K562 (cell line): ENCODE data around the gene ANKRD13B. TPM values are rescaled to one million over a fixed set of nuclear protein-coding genes. Genes with fewer than 3 reads are reported as not detected.

ENCODE experiments used
- EGR1 ChIP-seq: fragments of 450-650 bp; conservative IDR thresholded peaks from 2 replicates; pipeline ENCODE4 v1.6.1; 2017; ENCODE audit warnings: mild to moderate bottlenecking
- GATAD2B ChIP-seq: fragments of 450-650 bp; IDR thresholded peaks from 2 replicates; pipeline ENCODE4 v1.6.1; 2017; ENCODE audit warnings: mild to moderate bottlenecking, borderline replicate concordance
- HCFC1 ChIP-seq: IDR thresholded peaks from 2 replicates; pipeline ENCODE4 v1.6.1; 2012; ENCODE audit warnings: low read depth, low read length, improper control_type of control experiment
- HDAC6 ChIP-seq: IDR thresholded peaks from 2 replicates; pipeline ENCODE4 v1.6.1; 2012; ENCODE audit warnings: low read depth, mild to moderate bottlenecking, control low read depth, inconsistent platforms, low read length, moderate library complexity
- MAZ ChIP-seq, 2 experiments: fragments of 450-650 bp in 1 of 2; sonication (generic) in 1 of 2; formaldehyde crosslinking; IDR thresholded peaks in 1 of 2; conservative IDR thresholded peaks in 1 of 2; 2 replicates each; pipeline versions ENCODE4 v1.4.0 to v1.5.0; 2020; ENCODE audit warnings: mild to moderate bottlenecking in 1 of 2, missing genetic modification reagents in 1 of 2
- MBD2 ChIP-seq: sonication (generic); IDR thresholded peaks from 2 replicates; pipeline ENCODE4 v1.6.1; 2016; ENCODE audit warnings: low read depth, borderline replicate concordance
- MIER1 ChIP-seq: fragments of 450-650 bp; IDR thresholded peaks from 2 replicates; pipeline ENCODE4 v1.6.1; 2016; ENCODE audit warnings: antibody characterized with exemption, mild to moderate bottlenecking, low read depth
- NFIC ChIP-seq: fragments of 450-650 bp; IDR thresholded peaks from 2 replicates; pipeline ENCODE4 v1.6.1; 2017; ENCODE audit warnings: mild to moderate bottlenecking, inconsistent platforms
- SAFB ChIP-seq: fragments of 200-400 bp; formaldehyde crosslinking; IDR thresholded peaks from 2 replicates; pipeline ENCODE4 v1.6.1; 2017; ENCODE audit warnings: low read depth, low read length, borderline replicate concordance
- SPI1 ChIP-seq: IDR thresholded peaks from 2 replicates; pipeline ENCODE4 v1.6.1; 2011; ENCODE audit warnings: low read depth, low read length, control low read depth, borderline replicate concordance
- ZNF311 ChIP-seq: fragments of 250-450 bp; sonication (Bioruptor Pico); IDR thresholded peaks from 2 replicates; pipeline ENCODE4 v1.4.0; 2020; ENCODE audit warnings: mild to moderate bottlenecking, moderate library complexity
- ZNF780A ChIP-seq: fragments of 250-450 bp; sonication (Bioruptor Pico); IDR thresholded peaks from 2 replicates; pipeline ENCODE4 v1.5.0; 2021; ENCODE audit warnings: mild to moderate bottlenecking
- polyA plus RNA-seq, 8 experiments: library from polyadenylated mRNA; depleted of rRNA in 4 of 8; stranded (reverse) in 5 of 8; unstranded in 3 of 8; fragments of >200 nt; fragmentation: Nextera tagmentation in 2 of 8; fragmentation: Illumina TruSeq in 1 of 8; extraction: Ambion mirVana in 2 of 8; extraction: Trizol in 1 of 8; gene quantifications; 2 replicates each; pipeline versions ENCODE4 v1.2.1 to v1.2.3, GENCODE V29; 2011 to 2014; ENCODE audit warnings: inconsistent platforms in 1 of 8, missing spikeins in 1 of 8
- total RNA-seq, 7 experiments: library from RNA; depleted of rRNA in 6 of 7; stranded (reverse); fragments of >200 nt in 6 of 7; fragmentation: Illumina TruSeq in 2 of 7; extraction: Trizol in 2 of 7; gene quantifications; 2 replicates each; pipeline versions ENCODE4 v1.2.1 to v1.2.3, GENCODE V29; 2011 to 2021; ENCODE audit warnings: low replicate concordance in 1 of 7
- TF ChIP-seq, protein P1 (sequence below): fragments of 250-450 bp; sonication (Bioruptor Pico); IDR thresholded peaks from 2 replicates; pipeline ENCODE4 v1.4.0; 2020; ENCODE audit warnings: mild to moderate bottlenecking
- TF ChIP-seq, protein P2 (sequence below), 2 experiments: fragments of 250-450 bp in 1 of 2; fragments of 450-650 bp in 1 of 2; sonication (Bioruptor Pico) in 1 of 2; IDR thresholded peaks; 2 replicates each; pipeline versions ENCODE4 v1.6.1 to v1.8.0; 2016 to 2021; ENCODE audit warnings: mild to moderate bottlenecking in 2 of 2, moderate library complexity in 2 of 2, missing compliant biosample characterization in 1 of 2, missing genetic modification characterization in 1 of 2
- TF ChIP-seq, protein P3 (sequence below): fragments of 450-650 bp; conservative IDR thresholded peaks from 2 replicates; pipeline ENCODE4 v1.6.1; 2016; ENCODE audit warnings: missing genetic modification characterization, low read depth, mild to moderate bottlenecking, control low read depth, missing compliant biosample characterization
- TF ChIP-seq, protein P4 (sequence below), 2 experiments: fragments of 450-650 bp in 1 of 2; sonication (generic) in 1 of 2; formaldehyde crosslinking in 1 of 2; IDR thresholded peaks in 1 of 2; conservative IDR thresholded peaks in 1 of 2; 2 replicates each; pipeline versions ENCODE4 v1.6.1 to v1.8.1; 2016 to 2023; ENCODE audit warnings: mild to moderate bottlenecking in 2 of 2, moderate library complexity in 2 of 2, inconsistent platforms in 1 of 2, missing genetic modification reagents in 1 of 2
- TF ChIP-seq, protein P5 (sequence below): fragments of 250-450 bp; sonication (Bioruptor Pico); IDR thresholded peaks from 2 replicates; pipeline ENCODE4 v1.9.0; 2021; ENCODE audit warnings: mild to moderate bottlenecking, inconsistent platforms
- TF ChIP-seq, protein P6 (sequence below): fragments of 200-800 bp; sonication (Bioruptor generic); IDR thresholded peaks from 2 replicates; pipeline ENCODE4 v1.6.1; 2017; ENCODE audit warnings: missing genetic modification characterization, missing compliant biosample characterization

The ANKRD13B gene
- total and polyA plus RNA-seq, 9 of the 15 experiments (the other 6 are each of a cell fraction or from before 2014, with no cell fraction given) = 0.15 to 28.1 (median 4.6) TPM

DNA sequence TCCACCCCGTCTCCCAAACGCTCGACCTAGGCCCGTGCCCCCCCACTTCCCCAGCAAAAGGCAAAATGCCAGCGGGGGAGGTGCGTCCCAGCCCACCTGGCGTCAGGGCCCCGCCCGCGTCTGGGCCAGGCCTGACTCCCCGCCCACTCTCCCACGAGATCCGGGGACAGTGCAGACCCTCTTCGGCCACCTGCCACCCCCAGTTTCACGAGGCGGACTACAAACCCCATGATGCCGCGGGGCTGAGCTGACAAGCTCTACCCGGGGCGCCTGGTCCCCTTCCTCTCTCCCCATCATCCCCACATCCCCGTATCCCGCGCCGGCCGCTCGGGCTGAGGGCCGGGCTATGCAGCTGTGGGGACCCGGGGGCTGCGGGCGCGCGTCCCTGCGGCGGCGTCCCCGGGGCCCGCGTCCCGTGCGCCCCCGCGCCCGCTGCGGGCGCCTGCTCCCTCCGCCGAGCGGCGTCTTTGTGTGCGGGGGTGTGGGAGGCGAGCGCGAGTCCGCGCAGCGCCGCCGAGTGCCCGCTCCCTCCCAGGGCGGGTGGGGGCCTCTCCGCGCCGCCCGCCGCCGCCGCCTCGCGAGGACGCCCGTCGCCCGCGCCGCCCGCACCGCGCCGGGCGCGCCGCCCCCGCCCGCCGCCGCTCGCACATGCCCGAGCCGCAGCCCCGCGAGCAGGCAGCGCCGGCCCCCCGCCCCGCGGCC lies at the start of gene ANKRD13B (continued):
- TF ChIP-seq, protein P1, sequence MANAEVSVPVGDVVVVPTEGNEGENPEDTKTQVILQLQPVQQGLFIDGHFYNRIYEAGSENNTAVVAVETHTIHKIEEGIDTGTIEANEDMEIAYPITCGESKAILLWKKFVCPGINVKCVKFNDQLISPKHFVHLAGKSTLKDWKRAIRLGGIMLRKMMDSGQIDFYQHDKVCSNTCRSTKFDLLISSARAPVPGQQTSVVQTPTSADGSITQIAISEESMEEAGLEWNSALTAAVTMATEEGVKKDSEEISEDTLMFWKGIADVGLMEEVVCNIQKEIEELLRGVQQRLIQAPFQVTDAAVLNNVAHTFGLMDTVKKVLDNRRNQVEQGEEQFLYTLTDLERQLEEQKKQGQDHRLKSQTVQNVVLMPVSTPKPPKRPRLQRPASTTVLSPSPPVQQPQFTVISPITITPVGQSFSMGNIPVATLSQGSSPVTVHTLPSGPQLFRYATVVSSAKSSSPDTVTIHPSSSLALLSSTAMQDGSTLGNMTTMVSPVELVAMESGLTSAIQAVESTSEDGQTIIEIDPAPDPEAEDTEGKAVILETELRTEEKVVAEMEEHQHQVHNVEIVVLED (CRISPR knock-in tag) = peak; percentile 46; the same call in 1 of the 2 replicates
- TF ChIP-seq, protein P2, sequence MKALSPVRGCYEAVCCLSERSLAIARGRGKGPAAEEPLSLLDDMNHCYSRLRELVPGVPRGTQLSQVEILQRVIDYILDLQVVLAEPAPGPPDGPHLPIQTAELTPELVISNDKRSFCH (CRISPR knock-in tag; IDR thresholded peaks at IDR 0.05) = no peak
- TF ChIP-seq, protein P2 (tag; IDR thresholded peaks at IDR 0.05) = no peak
- TF ChIP-seq HDAC6 (no peak), MBD2 (0 out of 2 replicates have a peak, but pooled peaks have one; percentile 24), GATAD2B (peak; percentile 60; the same call in 1 of the 2 replicates), SAFB (no peak), ZNF780A (CRISPR knock-in tag) (no peak), EGR1 (peak; percentile 60), NFIC (peak; percentile 69), MIER1 (no peak), ZNF311 (CRISPR knock-in tag) (no peak), SPI1 (no peak), HCFC1 (peak; percentile 80), MAZ (CRISPR knock-in tag; conservative IDR thresholded peaks at IDR 0.05 in 1 of 2, IDR thresholded peaks at IDR 0.05 in 1 of 2) (peak in 1 of 2 experiments; percentile 18; a peak in 1 of 4 replicates)
- TF ChIP-seq, protein P3, sequence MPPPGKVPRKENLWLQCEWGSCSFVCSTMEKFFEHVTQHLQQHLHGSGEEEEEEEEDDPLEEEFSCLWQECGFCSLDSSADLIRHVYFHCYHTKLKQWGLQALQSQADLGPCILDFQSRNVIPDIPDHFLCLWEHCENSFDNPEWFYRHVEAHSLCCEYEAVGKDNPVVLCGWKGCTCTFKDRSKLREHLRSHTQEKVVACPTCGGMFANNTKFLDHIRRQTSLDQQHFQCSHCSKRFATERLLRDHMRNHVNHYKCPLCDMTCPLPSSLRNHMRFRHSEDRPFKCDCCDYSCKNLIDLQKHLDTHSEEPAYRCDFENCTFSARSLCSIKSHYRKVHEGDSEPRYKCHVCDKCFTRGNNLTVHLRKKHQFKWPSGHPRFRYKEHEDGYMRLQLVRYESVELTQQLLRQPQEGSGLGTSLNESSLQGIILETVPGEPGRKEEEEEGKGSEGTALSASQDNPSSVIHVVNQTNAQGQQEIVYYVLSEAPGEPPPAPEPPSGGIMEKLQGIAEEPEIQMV (tag) = no peak
- TF ChIP-seq, protein P4, sequence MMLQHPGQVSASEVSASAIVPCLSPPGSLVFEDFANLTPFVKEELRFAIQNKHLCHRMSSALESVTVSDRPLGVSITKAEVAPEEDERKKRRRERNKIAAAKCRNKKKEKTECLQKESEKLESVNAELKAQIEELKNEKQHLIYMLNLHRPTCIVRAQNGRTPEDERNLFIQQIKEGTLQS (IDR thresholded peaks at IDR 0.05) = no peak
- TF ChIP-seq, protein P4 (CRISPR knock-in tag; conservative IDR thresholded peaks at IDR 0.05) = no peak
- TF ChIP-seq, protein P5, sequence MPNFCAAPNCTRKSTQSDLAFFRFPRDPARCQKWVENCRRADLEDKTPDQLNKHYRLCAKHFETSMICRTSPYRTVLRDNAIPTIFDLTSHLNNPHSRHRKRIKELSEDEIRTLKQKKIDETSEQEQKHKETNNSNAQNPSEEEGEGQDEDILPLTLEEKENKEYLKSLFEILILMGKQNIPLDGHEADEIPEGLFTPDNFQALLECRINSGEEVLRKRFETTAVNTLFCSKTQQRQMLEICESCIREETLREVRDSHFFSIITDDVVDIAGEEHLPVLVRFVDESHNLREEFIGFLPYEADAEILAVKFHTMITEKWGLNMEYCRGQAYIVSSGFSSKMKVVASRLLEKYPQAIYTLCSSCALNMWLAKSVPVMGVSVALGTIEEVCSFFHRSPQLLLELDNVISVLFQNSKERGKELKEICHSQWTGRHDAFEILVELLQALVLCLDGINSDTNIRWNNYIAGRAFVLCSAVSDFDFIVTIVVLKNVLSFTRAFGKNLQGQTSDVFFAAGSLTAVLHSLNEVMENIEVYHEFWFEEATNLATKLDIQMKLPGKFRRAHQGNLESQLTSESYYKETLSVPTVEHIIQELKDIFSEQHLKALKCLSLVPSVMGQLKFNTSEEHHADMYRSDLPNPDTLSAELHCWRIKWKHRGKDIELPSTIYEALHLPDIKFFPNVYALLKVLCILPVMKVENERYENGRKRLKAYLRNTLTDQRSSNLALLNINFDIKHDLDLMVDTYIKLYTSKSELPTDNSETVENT (CRISPR knock-in tag) = no peak
- TF ChIP-seq, protein P6, sequence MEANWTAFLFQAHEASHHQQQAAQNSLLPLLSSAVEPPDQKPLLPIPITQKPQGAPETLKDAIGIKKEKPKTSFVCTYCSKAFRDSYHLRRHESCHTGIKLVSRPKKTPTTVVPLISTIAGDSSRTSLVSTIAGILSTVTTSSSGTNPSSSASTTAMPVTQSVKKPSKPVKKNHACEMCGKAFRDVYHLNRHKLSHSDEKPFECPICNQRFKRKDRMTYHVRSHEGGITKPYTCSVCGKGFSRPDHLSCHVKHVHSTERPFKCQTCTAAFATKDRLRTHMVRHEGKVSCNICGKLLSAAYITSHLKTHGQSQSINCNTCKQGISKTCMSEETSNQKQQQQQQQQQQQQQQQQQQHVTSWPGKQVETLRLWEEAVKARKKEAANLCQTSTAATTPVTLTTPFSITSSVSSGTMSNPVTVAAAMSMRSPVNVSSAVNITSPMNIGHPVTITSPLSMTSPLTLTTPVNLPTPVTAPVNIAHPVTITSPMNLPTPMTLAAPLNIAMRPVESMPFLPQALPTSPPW (CRISPR knock-in tag) = peak; percentile 46
